AG04449 (cell line): ENCODE results near the gene GRK7.

Experiments used
- CTCF ChIA-PET: fragments of 350-600 bp; formaldehyde crosslinking; extraction: SDS; loops from one replicate; lab custom pipeline; 2021; ENCODE audit warnings: antibody characterized with exemption; lab: Yijun Ruan, JAX
- POLR2A ChIA-PET: fragments of 400-600, 350-600 bp; formaldehyde crosslinking; extraction: SDS; loops from one replicate; lab custom pipeline; 2020; ENCODE audit warnings: antibody characterized with exemption, inconsistent platforms; lab: Yijun Ruan, JAX
- DNase-seq: peaks from one replicate; pipeline ENCODE4 v3.0.0-alpha.2; 2010; ENCODE audit warnings: low read depth, low spot score
- H3K4me3 ChIP-seq: 2 replicates; pipeline ENCODE4 v1.5.1; 2011; ENCODE audit warnings: low read depth, mild to moderate bottlenecking, control low read depth, low read length
- CTCF ChIP-seq: IDR thresholded peaks from one replicate; pipeline ENCODE4 v1.5.1; 2011; ENCODE audit warnings: mild to moderate bottlenecking, moderate library complexity, low read length, control low read depth, inconsistent platforms; ENCODE audit not compliant: insufficient read depth; ENCODE audit errors: missing control alignments

The GRK7 gene

GRCh38 chr3:141763088-141763750 is at the start of gene GRK7:
GRK7 (plus strand) TSS chr3:141763408; CDS start chr3:141778285, 14,877 bp downstream.
- TF ChIP-seq CTCF, result no peak
- H3K4me3 ChIP-seq, result no peak within 1 kb of the TSS
- POLR2A ChIA-PET, result interaction anchor here (0.5 kb wide), 1 partner anchor 424 kb away, joined by 3 read pairs; no protein-coding TSS in a partner anchor
- DNase-seq, result no peak
- CTCF ChIA-PET, result no interaction called here

GRCh38 chr3:141714671-141715070 is 48.5 kb upstream of the GRK7 start:
- DNase-seq, result no peak
- no peak for TF ChIP-seq CTCF
- no peak overlapping the region for H3K4me3 ChIP-seq
- POLR2A ChIA-PET, result no interaction called here
- CTCF ChIA-PET, result interaction anchor here (0.9 to 2.2 kb wide), 2 partner anchors 23 to 70 kb away, joined by 3 to 11 read pairs; partner anchors contain the start of gene RNF7

DNA sequence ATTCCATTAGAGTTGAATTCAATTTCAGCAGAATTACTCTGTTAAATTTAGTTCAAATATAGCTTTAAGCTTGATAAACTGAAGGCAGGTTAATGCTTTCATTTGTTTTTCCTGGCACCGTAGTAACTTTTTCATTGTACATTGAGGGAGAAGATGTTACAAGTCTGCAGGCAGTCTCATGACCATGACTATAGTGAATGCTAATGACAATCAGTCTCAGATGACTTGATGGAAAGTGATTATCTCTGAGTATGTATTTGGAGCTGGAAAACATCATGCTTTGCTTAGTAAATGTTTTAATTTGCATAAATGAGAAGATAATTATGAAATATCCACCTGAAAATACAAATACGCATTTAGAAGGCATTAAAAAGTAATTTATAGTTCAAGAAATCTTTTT is 41.1 kb upstream of the GRK7 start:
- CTCF ChIA-PET, result interaction anchor here (0.7 to 1.7 kb wide), 5 partner anchors 11 to 25 kb away, joined by 3 to 4 read pairs (median 3); partner anchors contain the start of gene RNF7
- TF ChIP-seq CTCF, result no peak
- no peak for DNase-seq
- POLR2A ChIA-PET, result no interaction called here
- H3K4me3 ChIP-seq, result no peak overlapping the region

GRCh38 chr3:141722648-141723047 is 40.6 kb upstream of the GRK7 start:
- TF ChIP-seq CTCF, result no peak
- POLR2A ChIA-PET, result no interaction called here
- no peak overlapping the region for H3K4me3 ChIP-seq
- CTCF ChIA-PET, result interaction anchor here (0.7 to 1.7 kb wide), 4 partner anchors 11 to 26 kb away, joined by 3 to 4 read pairs (median 4); no protein-coding TSS in a partner anchor
- no peak for DNase-seq

DNA sequence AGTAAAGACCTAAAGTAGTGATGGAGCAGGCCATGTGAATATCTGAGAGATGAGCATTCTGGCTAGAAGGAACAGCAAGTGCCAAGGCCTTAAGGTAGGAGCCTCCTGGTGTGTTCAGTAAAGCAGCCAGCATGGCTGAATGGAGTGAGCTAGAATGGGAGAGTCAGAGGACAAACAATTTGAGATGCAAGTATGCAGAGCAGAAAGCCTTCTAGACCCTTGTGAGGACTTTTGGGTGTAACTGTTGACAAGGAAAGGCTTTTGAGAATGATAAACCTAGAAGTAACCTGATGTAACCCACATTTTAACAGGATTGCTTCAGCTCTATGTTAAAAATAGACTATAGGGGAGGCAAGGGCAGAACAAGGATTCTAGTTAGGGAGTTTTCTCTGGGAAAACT is 40.0 kb upstream of the GRK7 start:
- no peak for DNase-seq
- CTCF ChIA-PET, result interaction anchor here (1.1 to 2.5 kb wide), 4 partner anchors 15 to 27 kb away, joined by 3 to 13 read pairs (median 4); partner anchors contain the start of gene RNF7
- no peak for TF ChIP-seq CTCF
- POLR2A ChIA-PET, result no interaction called here
- H3K4me3 ChIP-seq, result no peak overlapping the region

DNA sequence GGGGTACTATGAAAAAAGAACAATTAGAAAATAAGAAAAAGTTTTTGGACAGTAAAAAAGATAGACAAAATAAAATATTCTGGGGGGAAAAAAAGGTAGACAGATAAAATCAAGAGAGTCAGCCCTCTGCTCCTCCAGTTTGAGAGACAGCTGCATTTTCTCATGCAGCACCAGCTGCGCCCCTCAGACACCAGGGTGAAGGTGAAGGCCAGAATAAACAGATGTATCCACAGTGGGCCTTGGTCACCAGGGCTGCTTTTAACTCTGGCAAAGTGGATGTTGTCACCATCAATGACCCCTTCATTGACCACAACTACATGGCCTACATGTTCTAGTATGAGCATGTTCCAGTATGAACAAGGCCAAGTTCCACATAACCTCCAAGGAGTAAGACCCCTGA is 39.0 kb upstream of the GRK7 start:
- ChIA-PET CTCF (interaction anchor here (2.5 kb wide), 1 partner anchor 14 kb away, joined by 13 read pairs; the partner anchor contains the start of gene RNF7), POLR2A (no interaction called here)
- no peak for TF ChIP-seq CTCF

More for the DNA sequence above, 39.0 kb upstream of the GRK7 start:
- H3K4me3 ChIP-seq, result no peak overlapping the region
- no peak for DNase-seq
